Measurements from ENCODE around the gene KSR2. TPM values are rescaled to one million over a fixed set of nuclear protein-coding genes. Genes with fewer than 3 reads are reported as not detected.

KSR2 gene
- polyA plus RNA-seq, 3 donors: under 0.01 to 0.20 (median 0.01) TPM

DNA sequence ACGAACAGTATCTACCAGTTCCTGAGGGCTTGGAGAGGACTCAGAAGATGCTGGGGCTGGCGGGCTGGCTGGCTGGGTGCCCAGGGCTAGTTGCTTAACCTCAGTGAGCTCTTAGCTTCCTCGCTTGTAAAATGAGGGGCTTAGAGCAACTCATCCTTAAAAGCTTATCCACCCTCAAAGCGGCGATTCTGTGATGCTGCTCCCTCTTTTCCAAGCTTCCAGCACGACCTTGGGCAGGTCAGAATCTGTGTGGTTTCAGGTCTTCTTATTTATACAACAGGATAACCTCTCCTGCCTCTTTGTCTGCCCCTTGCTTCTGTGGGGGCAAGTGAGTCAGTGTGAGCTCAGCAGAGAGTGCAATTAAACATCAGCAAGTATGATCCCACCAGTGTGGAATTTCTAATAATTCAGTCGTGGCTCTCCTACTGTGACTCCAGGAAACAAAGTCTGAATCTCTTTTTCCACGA is 281.8 kb downstream of the KSR2 start:
- H3K27ac ChIP-seq (ENCODE audit: low read depth, low read length): no peak overlapping the region
- 25 to 34% (median 32%) methylated on average over 8 of the region's 8 CpGs for WGBS, 3 donors

DNA sequence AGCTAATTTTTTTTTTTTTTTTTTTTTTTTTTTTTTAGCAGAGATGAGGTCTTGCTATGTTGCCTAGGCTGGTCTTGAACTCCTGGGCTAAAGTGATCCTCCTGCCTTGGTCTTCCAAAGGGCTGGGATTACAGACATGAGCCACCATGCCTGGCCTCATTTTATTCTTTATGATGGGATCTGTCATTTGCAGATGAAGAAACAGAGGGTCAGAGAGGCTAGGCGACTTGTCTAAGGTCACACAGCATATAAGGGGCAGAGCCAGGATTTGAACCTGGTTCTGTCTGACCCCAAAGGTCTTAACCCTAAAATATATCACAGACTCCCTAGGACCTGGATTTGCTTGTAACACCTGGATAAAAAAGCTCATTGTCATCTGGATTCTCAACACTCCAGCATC is 282.6 kb downstream of the KSR2 start:
- WGBS, 3 donors: 87 to 92% (median 88%) methylated on average over 1 of the region's 1 CpG
- H3K27ac ChIP-seq (ENCODE audit: low read depth, low read length): no peak overlapping the region

DNA sequence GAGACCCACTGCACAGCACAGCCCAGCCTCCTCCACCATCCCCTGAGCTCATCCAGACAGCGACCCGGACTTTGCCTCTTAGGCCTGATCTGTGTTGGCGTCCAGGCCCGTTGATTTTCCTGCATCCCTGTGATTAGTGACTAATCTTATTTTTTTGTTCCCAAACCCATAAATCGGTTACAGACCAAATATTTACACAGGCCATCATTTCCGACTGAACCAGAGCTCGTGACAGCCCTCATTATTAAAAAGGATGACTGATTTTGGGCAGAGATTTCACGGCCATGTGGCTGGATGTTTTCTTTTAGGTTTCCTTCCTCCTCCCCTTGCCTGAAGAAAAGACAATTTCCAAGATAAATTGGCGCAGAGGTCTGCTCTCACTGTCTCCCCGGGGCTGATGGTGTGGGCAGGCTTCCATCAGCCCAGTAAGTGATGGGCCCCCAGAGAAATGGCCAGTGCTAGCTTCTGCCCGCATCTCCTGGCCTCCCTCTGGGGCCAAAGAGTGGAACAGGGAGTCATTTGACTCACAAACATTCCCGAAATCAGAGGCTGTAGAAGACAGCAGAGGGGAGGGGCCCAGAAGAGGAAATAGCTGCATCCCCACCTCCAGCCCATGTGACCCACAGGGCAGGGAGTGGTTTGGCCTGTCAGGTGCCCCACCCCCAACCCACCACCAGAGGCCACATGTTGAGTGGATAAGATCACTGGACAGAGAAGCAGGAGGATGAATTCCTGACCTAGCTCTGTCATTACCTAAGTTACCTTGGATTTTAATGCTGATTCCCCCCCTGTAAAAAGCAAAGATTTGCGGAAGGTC is 283.5 kb downstream of the KSR2 start:
- 20 to 36% (median 20%) methylated on average over 13 of the region's 13 CpGs for WGBS, 3 donors
- H3K27ac ChIP-seq (ENCODE audit: low read depth, low read length): no peak overlapping the region

DNA sequence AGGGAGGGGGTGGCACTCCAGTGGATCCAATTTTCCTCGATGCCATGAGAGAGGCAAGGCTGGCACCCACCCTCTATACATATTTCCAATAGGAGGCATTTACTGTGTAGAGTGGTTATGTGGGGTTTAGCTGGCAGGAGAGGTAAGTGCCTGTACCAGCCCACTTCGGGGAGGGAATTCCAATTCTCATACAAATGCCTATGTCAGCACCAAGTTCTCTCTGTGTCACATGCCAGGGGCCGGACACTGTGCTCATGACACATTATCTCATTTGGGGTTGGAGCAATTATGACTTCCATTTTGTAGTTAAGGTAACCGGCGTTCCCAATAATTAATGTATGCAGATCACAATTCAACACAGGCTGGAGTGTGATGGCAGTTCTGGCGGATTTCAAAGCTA is 284.3 kb downstream of the KSR2 start:
- H3K27ac ChIP-seq (ENCODE audit: low read depth, low read length): no peak overlapping the region
- 85 to 92% (median 88%) methylated on average over 6 of the region's 6 CpGs for WGBS, 3 donors

DNA sequence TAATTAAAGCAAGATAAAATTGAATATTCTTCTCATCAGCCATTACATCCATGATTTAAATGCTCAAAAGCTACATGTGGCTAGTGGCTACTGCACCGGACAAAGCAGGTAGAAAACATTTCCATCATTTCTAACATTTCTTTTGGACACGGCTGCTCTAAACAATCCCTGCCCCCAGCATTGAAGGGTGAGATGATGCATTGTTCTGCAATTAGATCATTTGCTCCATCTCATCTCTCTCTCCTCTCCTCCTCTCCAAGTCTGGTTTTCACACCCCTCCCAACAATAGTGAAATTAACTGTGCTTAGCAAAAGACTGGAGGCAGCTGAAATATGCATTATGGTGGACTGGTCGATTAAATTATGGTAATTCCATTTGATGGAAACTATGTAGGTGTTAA is 288.5 kb downstream of the KSR2 start:
- 55 to 59% (median 57%) methylated on average over 3 of the region's 3 CpGs for WGBS, 3 donors
- H3K27ac ChIP-seq (ENCODE audit: low read depth, low read length): no peak overlapping the region

DNA sequence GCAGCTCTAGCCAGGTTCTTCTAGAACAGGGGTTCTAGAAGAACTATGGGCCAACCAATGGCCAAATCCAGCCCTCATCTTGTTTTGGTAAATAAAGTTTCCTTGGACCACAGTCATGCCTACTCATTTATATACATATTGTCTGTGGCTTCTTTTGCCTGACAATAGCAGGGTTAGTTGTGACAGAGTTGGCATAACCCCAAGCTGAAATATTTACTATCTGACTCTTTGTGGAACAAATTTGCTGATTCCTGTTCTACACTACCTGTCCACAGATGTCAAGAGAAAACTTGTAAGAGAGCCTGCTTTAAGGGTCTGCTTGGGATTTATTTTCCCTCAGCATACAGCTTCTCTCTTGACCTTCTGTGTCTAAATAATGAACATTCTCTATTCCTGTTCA is 289.0 kb downstream of the KSR2 start:
- no peak overlapping the region for H3K27ac ChIP-seq (ENCODE audit: low read depth, low read length)

DNA sequence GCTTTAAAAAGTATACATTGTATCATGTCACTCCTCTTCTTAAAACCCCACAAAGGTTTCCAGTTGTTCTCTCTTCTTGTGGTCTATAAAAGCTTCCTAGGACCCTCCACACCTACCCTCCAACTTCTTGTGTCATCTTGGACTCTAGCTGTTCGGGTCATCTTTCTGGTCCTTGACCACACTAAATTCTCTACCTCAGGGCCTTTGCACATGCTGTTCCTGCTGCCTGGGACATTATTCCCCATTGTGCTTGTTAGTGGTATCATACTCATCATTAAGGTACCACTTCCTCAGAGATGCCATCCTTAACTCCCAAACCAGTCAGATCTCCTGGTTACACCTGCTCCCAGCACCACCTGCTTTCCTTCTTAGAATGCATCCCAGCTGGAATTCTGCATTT is 294.0 kb downstream of the KSR2 start:
- WGBS, 3 donors: 81 to 86% (median 81%) methylated on average over 1 of the region's 1 CpG
- no peak overlapping the region for H3K27ac ChIP-seq (ENCODE audit: low read depth, low read length)

DNA sequence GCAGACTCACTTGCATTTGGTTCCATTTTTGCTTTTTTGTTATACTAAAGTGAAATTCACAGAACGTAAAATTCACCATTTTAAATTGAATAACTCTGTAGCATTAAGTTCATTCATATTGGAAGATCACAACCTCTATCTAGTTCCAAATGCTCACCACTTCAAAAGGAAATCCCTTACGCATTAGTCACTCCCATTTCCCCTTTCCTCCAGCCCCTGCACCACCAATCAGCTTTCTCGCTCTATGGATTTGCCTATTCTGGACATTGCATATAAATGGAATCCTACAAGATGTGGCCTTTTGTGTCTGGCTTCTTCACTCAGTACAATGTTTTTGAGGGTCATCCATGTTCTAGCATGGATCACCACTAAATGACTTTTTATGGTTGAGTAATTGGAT is 294.5 kb downstream of the KSR2 start:
- H3K27ac ChIP-seq (ENCODE audit: low read depth, low read length): no peak overlapping the region
- 75 to 90% (median 82%) methylated on average over 3 of the region's 3 CpGs for WGBS, 3 donors

DNA sequence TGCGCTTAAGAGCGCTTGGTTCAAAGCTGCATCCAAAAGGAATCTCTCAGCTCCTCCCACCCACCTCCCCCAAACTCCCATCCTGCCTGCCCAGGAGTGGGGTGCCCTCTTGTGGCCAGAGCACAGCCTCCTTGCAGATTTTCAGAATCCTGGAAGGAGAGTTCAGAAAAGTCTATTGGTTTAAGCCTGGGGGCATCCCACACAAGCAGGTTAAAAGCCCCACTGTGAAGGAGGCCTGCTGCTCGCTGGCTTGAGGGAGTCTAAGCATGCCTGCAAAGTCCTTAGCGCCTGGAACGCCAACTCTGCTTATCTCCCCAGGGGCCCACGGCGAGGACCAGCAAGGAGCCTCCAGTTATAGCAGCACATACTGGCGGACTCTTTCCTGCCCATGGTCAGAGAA is 297.1 kb downstream of the KSR2 start:
- WGBS, 3 donors: 32 to 37% (median 34%) methylated on average over 8 of the region's 8 CpGs
- no peak overlapping the region for H3K27ac ChIP-seq (ENCODE audit: low read depth, low read length)

DNA sequence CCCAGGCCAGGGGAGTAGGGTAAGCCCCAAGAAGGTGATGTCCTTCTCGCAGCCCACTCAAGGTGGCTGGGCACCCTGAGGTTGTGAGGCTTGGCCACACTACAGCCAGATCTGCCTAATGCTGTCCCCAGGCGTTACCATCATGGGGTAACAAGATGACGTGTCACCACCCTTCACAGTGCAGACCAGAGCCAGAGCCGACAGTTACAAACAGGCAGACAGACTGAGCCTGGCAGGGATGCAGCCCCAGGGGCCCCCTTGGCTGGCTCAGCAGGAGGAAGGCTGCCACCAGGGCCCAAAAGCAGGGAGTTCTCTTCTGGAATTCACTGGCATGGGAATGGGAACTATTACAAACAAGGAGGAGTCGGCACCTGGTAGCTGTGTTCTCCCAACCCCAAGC is 304.6 kb downstream of the KSR2 start:
- WGBS, 3 donors: 62 to 82% (median 70%) methylated on average over 5 of the region's 5 CpGs
- no peak overlapping the region for H3K27ac ChIP-seq (ENCODE audit: low read depth, low read length)

DNA sequence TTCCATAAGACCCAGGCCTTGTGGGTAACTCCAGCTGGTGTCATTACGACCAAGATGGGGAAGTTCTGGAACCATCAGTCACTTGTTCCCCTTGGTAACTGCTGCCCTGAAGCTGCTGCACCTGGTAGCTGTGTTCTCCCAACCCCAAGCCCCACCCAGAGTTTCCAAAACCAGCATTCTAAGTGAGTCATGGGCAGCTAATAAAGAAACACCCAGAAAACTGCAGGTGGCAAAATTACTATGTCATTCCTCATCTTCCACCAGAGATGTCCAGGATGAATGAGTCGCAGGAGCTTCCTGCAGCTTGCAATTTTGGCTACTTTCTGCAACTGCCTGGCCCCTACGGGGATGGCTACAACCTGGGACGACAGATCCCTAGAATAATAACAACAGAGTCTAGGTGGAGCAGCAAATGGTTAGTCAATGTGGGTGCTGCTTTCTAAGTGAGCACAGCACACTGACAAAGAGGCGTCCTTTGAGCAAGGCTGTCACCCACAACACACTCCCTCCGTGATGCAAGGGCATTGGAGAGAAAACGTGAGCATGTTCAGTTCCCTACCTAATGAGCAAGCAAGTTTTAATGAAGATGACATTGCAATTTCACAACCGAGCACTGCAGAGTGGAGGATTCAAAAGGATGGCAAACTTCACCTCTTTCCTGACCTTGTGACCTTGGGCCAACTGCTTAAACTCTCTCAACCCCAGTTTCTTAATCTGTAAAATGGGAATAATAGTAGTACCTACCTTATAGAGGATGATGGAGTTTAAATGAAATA is 306.0 kb downstream of the KSR2 start:
- H3K27ac ChIP-seq (ENCODE audit: low read depth, low read length): no peak overlapping the region
- 60 to 80% (median 66%) methylated on average over 8 of the region's 8 CpGs for WGBS, 3 donors

DNA sequence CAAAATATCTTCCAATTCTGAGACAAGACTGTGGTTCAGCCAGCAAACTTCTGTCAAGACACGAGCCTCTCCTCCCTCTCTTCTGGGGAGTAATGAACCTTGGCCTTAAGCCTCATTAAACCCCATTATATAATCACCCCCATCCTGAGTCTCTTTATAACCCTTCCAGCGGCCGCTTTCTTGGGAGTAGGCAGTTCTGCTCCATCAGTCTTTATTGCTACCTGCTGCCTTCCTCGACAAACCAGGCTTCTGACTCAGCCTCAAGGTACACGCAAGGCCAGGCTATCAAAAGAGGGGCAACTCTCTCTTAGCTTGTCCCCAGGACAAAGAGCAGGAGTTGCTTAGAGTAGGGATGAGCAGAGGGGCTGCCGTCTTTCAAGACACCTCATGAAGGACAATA is 306.6 kb downstream of the KSR2 start:
- H3K27ac ChIP-seq (ENCODE audit: low read depth, low read length): no peak overlapping the region
- WGBS, 3 donors: 57 to 82% (median 63%) methylated on average over 6 of the region's 6 CpGs

DNA sequence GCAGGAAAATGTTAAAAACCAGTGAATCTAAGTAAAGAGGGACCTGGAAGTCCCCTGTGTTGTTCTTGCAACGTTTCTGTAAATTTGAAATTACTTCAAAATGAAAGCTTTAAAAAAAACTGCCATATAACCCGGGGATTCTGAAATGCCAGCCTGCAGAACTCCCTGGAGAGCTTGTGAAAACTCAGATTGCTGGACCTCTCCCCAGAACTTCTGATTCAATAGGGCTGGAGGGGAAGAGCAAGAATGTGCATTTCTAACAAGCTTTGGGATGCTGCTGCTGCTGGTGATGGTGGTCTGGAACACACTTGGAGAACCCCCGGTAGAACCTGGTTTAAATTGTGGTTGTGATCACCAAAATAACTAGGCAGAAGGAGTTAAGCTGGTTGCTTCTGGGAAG is 307.3 kb downstream of the KSR2 start:
- no peak overlapping the region for H3K27ac ChIP-seq (ENCODE audit: low read depth, low read length)
- 41 to 67% (median 55%) methylated on average over 3 of the region's 3 CpGs for WGBS, 3 donors

DNA sequence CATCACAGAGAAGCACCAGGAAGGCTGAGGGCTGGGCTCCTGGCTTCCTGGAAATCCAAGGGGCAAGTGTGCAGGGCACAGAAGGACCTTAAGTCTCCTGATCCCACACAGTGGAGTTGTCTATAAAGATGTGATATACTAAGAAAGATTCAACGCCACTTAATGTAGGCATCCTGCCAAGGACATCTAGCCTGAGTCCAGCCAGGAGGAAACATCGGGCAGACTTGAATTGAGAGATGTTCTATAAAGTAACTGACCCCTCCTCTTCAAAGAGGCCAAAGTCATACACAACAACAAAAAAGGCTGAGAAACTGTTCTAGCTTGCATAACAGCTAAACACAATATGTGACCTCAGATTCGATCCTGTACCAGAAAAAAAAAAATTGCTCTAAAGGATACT is 307.9 kb downstream of the KSR2 start:
- no peak overlapping the region for H3K27ac ChIP-seq (ENCODE audit: low read depth, low read length)
- WGBS, 3 donors: 55 to 73% (median 59%) methylated on average over 3 of the region's 3 CpGs

DNA sequence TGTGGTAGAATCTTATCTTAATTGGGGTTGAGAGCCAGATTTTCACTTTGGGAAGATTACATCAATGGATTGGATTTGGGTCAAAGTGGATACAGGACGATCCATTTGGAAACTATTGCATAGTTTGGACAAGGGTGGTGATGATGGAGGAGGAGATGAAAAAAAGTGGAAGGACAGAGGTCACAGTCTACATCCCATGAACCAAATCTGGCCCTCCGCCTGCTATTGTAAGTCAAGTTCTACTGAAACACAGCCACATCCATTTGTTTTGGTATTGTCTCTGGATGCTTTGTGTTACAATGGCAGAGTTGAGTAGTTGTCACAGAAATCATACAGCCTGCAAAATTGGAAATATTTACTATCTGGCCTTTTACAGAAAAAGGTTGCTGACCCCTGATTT is 310.6 kb downstream of the KSR2 start:
- 60 to 75% (median 64%) methylated on average over 2 of the region's 2 CpGs for WGBS, 3 donors

DNA sequence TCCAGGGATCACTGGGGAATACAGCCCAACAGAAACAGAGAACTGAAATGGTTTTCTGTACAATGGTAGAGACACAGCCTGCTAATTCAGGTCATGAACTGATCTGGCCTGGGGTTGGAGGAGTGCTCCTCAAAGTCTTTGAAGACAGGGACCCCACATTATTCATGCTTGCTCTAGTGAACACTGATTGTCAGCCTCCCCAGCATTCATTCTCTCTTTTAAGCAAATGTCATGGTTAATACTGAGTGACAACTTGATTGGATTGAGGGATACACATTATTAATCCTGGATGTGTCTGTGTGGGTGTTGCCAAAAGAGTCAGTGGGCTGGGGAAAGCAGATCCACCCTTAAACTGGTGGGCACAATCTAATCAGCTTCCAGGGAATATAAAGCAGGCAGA is 319.0 kb downstream of the KSR2 start:
- H3K27ac ChIP-seq (ENCODE audit: low read depth, low read length): no peak overlapping the region

More for the DNA sequence above, 310.6 kb downstream of the KSR2 start:
- no peak overlapping the region for H3K27ac ChIP-seq (ENCODE audit: low read depth, low read length)

DNA sequence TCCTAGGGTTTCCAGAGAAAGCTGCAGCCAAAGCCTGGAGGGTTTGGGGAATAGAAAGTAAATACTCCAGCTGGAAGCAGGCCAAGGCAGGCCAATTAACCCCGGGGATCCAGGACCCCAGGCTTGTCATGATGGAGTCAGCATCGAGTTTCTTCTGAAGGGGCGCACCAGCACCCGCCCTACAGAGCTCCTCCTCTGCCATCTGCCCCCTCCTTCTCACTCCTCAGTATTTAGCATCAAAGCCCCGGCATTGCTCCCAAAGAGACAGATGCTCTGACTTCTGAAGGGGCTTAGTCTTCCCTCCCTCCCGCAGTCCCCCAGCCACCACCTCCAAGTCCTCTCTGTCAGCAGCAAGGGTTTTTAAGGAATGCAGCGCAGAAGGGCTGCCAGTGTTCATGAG is 322.3 kb downstream of the KSR2 start:
- WGBS, 3 donors: 23 to 34% (median 31%) methylated on average over 7 of the region's 7 CpGs
- no peak overlapping the region for H3K27ac ChIP-seq (ENCODE audit: low read depth, low read length)

DNA sequence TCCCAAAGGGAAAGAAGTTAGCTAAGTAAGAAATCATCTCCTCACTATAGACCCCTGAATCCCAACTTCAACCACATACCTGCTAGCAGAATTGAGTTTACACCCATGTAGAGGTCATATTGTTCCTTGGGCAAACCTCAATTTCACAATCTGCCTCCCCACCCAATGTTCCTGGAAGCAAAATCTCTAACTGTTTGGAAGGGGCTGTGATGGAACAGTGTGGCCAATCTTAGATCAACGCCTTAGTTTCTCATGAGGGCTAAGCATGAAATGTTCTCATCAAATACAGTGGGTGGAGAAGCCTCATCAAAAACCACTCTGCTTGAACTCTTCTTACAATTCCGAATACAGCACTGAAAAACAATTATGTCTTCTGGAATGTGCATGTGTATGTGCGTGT is 323.3 kb downstream of the KSR2 start:
- WGBS, 3 donors: 68 to 71% (median 69%) methylated on average over 3 of the region's 3 CpGs

DNA sequence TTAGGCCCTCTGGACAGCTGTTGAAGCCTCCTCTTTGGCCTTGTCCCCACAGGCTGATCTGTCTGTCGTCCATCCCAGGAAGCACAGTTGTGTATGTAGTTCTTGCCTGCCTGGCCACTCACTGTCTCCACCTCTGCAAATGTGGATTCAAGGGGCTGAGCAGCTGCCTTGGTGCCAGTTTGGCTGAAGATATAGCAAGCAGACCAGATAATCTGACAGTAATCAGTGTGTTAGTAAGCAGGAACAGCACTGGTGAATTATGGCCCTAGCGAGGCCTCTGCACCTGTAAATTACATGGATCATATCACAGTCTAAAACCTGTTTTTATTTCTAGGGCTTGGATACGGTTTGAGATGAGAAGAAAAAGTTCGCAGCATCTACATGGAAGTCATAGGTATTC is 324.8 kb downstream of the KSR2 start:
- WGBS, 3 donors: 61 to 77% (median 70%) methylated on average over 4 of the region's 4 CpGs

More for the DNA sequence above, 323.3 kb downstream of the KSR2 start:
- H3K27ac ChIP-seq (ENCODE audit: low read depth, low read length): no peak overlapping the region

DNA sequence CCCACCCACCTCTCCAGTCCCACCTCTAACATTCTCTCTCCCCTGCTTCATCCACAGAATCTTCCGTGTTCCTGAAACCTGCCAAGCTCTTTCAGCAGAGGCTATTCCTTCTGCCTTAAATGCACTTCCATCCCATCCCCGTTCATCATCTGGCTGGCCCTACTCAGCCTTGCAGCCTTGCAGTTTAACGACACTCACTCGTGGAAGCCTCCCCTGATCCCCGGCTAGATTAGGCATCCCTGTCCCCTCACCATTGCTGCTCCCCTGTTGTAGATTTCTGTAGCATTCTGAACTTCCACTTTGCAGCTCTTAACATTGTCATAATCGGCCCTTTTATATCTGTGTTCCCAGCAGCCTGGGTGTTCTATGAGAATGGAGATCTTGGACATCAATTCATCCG is 326.9 kb downstream of the KSR2 start:
- 73 to 78% (median 76%) methylated on average over 7 of the region's 7 CpGs for whole genome bisulfite sequencing, 3 donors
- no peak overlapping the region for H3K27ac ChIP-seq (ENCODE audit: low read depth, low read length)

More for the DNA sequence above, 324.8 kb downstream of the KSR2 start:
- no peak overlapping the region for H3K27ac ChIP-seq (ENCODE audit: low read depth, low read length)

Data from adipose tissue (tissue), 3 donors.